ENCODE data around the gene VSIG10.

The VSIG10 gene

DNA sequence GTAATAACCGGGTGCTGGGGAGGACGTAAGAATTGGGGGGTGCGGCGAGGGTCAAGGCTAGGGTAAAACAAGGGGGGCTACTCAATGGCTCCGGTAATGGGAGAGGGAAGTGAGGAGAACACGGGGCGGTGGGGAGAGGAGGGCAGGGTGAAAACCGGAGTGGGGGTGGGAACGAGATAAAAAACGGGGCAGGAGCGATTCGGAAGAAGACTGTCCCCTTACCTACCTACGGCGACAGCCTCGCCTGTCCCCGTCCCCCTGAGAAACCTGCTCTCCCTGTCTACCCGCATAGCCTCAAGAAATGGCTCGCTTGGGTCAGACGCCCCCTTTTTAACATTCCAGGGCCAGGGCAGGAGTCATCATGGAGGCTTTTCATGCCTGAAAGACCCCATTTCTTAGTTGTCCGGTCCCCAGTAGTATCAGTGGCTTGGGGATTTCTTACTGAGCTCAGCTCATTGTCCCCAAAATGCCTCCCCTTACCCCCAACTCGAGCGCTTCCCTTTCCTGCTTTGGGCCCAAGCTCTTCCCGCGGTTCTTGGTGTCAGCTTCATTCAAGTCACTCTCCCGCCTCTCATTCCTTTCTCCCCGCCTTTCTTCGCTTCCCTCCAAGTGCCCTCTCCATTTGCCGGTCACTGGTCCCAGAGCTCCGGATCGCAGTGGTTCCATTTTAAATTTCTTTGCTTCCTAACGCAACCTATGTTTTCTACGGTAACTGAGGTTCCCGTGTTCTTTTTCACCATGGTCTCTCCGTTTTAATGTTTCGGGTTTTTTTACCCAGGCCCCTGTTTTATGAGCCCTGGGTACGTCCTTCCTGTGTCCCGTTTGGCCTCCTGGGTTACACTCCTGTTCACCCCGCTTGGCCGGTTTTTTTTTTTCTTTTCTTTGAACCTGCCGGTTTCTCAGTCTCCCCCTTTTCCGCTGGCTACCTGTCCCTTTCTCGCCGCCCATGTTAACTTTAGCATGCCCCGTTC lies 41.7 kb downstream of the VSIG10 start:
- DNase-seq (ENCODE audit: low read depth, low spot score), result no peak
- peak overlapping the region; percentile 94 for H3K27ac ChIP-seq

DNA sequence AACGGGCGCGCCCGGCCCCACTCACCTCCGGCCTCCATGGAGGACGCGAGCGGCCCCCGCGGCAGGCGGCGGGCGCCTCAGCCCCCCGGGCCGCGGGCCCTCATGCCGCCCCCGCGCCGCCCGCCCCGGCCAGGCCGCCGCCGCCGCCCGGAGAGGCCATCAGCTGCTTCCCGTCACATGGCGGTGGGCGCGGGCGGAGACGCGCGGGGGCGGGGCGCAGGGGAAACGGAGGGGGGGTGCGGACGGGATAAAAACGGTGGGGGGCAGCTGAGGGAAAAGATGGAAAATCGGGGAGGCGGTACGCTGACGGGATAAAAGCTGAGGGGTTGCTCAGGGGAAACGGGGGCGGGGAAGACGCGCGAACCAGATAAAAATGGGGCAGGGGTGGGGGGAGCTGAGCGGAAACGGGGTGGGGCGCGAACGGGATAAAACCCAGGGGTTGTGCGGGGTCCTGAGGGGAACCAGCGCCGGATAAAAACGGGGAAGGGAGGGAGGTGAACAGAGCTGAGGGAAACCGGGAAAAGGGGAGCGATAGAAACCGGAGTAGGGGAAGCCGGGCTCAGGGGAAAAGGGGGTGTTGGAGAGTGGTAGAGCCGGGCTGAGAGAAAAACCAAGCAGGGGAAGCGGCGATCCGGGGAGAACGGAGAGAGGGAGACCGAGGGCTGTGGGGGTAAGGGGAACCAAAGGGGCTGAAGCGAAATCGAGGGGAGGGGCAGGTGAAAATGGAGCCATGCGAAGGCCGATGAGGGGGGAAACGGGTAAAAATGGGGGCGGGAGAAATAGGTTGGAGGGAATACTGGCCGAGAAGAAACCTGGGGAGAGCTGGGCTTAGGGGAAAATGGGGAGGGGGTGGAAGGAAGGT lies 42.6 kb downstream of the VSIG10 start, which contains the start of gene WSB2:
Gene WSB2, minus strand, starts transcription at position 169 of the 862 bp plus-strand sequence. Its CDS starts 131 bp downstream, at position 38.
- H3K27ac ChIP-seq, result peak within 1 kb of the TSS; percentile 94
- no peak for DNase-seq (ENCODE audit: low read depth, low spot score)

DNA sequence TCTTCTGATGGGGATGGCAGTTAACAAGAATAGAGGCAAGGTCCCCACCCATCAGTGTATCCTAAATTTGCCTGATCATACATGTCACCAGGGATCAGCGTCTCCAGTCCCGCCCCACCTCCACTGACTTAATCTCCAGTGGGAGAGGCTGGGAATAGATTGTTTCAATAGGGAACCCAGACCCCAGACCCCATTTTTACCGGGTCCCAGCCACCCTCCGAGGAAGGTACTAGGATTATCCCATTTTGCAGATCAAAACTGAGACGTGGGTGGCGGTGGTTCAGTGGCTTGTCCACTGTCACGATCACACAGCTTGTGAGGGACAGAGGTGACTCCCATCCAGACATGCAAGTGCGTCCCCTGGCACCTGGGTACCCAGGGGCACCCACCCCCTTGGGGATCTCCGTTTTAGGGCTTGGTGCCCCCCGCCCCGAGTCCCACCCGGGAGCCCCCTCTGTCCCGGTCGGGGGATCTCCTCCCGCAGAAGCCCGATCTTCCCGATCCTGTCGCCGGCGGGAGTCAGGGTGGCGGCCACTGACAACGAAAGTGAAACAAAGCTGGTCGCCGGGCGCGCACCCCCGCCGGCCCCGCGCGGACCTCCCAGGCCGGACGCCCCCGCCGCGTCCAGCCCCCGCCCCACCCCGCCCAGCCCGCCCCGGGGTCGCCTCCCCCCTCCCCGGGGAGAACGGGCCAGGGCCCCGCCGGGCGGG lies 43.4 kb downstream of the VSIG10 start:
- no peak for DNase-seq (ENCODE audit: low read depth, low spot score)

DNA sequence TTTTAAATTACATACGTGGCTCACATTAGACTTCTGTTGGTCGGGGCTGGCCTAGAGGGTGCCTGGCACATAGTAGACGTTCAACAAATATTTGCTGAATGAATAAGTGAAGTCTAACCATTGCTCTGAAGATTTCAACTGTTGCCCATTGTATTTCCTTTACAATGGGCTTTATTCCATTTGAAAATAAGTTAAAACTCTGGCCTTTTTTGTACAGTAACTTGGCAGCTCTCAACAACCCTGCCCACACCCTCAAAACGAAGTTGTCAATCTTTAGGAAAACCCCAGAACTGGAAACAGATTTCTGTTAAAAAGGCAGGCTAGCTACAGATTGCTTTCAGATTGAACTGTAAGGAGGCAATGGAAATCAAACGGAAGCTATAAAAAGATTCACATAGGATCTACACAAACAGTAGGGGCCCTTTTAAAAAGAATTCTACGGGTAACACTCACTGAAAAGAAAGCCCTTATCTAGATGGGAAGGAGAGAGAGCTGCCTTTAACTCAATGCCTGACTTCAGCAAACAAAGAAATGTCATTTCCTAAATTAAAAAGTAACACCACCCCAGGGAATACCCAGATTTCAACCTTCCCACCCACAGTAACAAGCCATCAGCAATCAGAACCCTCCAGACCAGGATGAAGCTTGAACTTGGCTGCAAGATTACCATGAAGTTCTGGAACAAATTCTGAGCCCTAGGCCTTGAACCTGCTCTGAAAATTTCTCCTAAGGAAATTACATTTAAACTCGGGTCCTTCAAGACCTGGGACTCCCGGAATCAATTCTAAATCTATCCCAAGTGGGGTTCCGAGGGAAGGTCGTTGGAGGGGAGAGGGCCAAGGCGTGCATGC lies 44.2 kb downstream of the VSIG10 start:
- DNase-seq (ENCODE audit: low read depth, low spot score), result no peak
- peak overlapping the region; percentile 94 for H3K27ac ChIP-seq

More for the DNA sequence above, 43.4 kb downstream of the VSIG10 start:
- H3K27ac ChIP-seq, result peak overlapping the region; percentile 94

DNA sequence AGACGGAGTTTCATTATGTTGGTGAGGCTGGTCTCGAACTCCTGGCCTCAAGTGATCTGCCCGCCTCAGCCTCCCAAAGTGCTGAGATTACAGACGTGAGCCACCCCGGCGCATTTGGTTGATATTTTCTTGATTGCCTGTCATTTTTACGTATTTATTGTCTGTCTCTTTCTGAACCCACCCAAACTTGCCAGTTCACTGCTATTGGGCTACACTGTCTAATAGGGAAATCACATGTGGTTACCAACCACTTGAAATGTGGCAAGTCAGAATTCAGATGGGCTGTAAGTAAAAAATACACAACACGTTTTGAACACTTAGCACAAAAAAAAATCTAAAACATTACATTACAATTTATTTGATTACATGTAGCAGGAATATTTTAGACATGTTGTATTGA lies 44.9 kb downstream of the VSIG10 start:
- DNase-seq (ENCODE audit: low read depth, low spot score), result no peak
- H3K27ac ChIP-seq, result peak overlapping the region; percentile 94

DNA sequence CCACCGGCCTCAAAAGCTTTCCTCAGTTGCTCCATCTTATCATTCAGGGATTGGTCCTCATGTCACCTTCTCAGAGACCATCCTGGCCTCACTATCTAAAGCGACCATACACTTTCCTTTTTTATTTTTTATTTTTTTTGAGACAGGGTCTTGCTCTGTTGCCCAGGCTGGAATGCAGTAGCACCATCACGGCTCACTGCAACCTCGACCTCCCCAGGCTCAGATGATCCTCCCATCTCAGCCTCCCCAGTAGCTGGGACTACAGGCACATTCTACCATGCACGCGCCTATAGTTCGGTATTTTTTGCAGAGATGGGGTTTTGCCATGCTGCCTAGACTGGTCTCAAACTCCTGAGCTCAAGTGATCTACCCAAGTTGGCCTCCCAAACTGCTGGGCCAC lies 45.6 kb downstream of the VSIG10 start:
- no peak for DNase-seq (ENCODE audit: low read depth, low spot score)

DNA sequence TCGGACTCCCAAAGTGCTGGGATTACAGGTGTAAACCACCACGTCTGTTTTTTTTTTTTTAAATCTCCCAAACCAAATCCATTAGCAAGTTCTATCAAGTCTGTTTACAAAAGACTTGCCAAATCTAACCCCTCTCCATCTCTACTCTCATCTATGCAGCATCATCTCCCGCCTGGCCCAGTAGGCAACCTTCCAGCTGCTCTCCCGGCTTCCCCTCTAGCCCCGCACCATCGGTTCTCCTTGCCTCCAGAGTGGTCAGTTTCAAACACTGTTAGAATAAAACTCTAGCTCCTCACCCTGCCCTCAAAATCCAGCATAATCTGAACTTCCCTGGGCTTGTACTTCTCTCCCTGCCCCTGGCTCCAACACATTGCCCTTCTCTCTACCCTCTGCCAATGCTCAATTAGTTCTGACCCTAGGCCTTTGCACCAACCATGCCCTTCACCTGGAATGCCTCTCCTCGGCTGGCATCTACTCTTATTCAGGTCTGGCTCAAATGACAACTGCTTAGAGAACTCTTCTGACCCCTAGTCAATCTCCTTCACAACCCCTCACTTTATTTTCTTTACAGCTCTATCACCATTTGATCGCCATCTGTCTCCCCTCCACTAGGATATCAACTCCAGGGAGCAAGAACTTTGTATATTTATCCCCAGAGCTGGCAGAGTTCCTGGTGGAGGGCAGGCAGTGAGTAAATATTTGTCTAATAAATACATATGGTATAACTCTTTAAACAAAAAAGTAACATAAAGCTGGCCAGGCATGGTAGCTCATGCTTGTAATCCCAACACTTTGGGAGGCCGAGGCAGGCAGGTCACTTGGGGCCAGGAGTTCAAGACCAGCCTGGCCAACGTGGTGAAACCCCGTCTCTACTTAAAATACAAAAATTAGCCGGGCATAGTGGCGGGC lies 47.7 kb downstream of the VSIG10 start:
- no peak overlapping the region for H3K27ac ChIP-seq
- no peak for DNase-seq (ENCODE audit: low read depth, low spot score)

More for the DNA sequence above, 45.6 kb downstream of the VSIG10 start:
- no peak overlapping the region for H3K27ac ChIP-seq

DNA sequence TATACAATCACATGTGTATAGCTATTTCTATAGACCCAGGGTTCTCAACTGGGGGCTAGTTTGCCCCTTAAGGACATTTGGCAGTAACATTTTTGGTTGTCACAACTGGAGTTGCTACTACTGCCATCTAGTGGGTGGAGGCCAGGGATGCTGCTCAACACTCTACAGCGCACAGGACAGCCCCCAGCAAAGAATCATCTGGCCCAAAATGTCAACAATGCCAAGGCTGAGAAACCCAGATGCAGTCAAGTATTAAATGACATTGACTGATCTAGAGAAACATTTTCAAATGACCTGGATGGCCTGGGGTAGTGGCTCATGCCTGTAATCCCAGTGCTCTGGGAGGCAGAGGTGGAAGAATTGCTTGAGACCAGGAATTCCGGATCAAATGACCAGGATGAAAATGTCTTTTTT lies 48.7 kb downstream of the VSIG10 start:
- H3K27ac ChIP-seq, result no peak overlapping the region
- no peak for DNase-seq (ENCODE audit: low read depth, low spot score)

DNA sequence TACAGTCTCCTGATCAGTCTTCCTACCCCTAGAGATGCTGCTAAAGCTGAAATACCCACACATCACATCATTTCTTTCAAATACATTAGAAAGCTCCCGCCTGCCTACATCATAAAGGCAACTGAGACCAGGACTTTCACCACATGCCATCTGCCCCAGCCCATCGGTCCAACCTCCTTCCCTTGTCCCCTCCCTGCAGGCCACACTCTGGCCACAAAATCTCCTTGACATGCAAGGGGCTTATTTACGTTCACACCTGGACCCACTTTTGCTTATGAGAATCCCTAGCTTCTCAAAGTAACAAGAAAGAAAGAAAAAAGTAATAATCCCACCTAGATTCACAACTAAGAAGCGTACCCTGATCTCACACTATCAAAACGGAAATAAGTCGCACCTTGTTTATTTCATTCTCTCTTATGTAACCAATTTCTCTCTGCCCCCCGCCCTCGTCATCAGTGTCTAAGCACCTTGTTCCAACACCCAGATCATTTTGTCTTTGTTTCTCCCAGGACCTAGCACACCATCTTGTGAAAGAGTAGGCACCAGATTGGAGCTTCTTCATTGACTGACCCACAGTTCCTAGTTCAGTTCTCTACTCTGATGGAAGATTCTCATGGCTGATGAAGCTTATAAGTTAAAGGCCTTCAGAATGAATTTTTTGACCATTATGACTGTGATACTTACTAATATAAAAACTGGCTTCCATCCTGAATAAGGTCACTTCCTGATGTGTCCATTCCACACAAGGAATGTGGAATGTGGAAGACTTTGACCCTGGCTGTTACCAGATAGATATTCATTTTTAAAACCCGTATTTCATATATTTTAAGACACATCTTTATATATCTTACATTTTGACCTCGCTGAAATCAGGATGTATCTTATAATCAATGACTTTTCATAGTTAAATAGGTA lies 50.5 kb downstream of the VSIG10 start:
- peak overlapping the region; percentile 66 for H3K27ac ChIP-seq
- DNase-seq (ENCODE audit: low read depth, low spot score), result no peak

DNA sequence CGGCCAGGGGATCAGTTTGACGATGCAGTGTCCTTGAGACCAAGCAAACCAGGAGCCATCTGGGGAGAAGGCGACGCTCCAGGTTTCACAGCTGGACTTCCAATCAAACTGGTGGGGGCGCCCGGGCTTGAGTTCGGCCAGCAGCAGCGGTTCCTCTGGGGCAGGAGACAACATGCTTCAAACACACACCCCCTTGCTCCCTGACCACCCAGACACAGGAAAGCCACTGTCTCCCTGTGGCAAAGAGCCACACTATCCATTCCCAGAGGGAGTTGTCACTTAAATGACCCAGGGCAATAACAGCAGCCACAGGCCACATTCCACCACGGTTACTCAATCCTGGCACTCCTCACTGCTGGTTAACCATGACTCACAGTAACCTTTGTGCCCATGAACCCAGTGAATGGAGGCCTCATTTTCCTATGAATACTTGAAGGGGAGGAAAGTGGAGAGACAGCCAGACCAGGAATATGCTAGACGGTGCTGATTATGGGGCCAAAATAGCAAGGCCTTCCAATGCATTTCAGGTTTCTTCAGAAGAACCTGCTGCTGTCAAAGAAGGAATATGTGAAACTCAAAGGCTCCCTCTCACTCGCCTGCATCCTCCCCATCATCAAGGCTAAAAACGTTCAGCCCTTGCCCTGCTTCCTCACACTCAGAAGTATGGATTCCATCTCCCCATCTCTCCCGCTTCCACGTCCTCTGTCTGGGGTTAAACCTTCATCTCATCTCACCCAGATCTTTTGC lies 51.3 kb downstream of the VSIG10 start:
- DNase-seq (ENCODE audit: low read depth, low spot score), result peak; percentile 79
- H3K27ac ChIP-seq, result peak overlapping the region; percentile 66

DNA sequence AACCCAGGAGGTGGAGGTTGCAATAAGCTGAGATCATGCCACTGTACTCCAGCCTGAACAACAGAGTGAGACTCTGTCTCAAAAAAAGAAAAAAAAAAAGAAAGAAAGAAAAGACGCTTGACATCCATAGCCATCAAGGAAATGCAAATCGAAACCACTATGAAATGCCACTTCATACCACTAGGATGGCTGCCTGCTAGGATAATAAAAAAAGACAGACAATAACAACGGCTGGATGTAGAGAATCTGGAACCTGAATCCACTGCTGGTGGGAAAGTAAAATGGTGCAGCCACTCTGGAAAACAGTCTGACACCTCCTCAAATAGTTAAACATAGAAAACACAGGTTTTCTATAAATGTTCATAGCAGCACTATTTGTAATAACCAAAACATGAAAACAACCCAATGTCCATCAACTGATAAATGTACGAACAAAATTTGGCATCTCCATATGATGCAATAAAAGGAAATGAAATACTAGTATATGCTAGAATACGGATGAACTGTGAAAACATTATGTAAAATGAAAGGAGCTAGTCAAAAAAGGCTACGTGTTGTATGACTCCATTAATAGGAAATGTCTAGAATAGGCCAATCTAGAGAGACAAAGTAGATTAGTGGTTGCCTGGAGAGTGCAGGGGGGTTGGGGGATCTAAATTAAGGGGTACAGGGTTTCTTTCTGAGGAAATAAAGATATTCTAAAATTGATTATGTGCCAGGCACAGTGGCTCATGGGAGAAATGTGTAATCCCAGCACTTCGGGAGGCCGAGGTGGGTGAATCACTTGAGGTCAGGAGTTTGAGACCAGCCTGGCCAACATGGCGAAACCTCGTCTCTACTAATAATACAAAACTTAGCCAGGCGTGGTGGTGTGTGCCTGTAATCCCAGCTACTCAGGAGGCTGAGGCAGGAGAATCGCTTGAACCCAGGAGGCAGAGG lies 52.6 kb downstream of the VSIG10 start:
- DNase-seq (ENCODE audit: low read depth, low spot score), result no peak
- no peak overlapping the region for H3K27ac ChIP-seq

DNA sequence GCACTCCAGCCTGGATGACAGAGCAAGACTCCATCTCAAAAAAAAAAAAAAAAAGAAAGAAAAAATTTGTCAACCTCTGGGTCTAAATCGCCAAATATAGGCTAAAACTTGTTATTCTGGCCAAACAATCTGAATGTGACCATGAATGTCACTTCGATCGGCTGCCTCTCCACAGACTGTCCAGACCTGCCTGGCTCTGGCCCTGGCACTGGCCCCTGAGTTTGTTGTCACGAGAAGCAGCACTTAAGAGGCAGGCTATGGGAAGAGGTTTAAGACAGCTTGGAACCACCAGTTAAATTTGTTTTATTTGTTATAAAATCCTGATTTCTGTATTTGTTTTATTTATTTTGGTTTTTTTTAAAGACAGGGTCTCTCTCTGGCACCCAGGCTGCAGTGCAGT lies 57.4 kb downstream of the VSIG10 start:
- no peak overlapping the region for H3K27ac ChIP-seq
- no peak for DNase-seq (ENCODE audit: low read depth, low spot score)

DNA sequence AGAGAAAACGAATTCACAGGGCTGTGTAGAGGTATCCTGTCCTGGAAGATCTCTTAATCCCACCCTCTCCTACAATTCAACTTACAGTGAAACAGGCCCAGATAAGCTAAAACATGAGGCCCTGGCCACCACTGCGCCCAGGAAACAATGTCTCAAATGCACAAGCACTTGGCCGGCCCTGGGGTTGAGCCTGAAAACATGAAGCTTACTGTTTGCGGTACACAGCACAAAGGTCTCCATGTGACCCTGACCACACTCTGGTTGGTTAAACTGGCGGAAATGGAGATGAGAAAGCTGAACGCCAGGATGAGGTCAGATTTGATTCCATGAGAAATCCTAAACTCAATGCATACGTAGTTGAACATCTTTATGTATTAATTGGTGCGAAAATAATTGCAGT lies 59.2 kb downstream of the VSIG10 start:
- DNase-seq (ENCODE audit: low read depth, low spot score), result no peak

DNA sequence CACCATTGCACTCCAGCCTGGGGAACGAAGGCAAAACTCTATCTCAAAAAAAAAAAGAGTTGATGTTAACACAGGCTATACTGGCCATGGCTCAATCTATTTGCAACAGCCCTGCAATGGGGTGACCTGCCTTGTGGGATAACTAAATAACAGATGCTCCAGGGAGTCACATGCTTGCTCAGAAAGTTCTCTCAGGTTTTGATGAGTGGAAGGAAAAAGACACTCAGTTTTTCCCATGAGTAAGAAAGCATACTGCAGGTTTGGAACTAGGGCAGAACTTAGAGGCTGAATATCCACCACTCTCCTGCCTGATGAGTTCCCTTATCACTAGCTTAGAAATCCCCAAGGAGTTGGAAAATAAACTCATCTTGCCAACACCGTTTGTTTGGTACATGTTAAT lies 59.7 kb downstream of the VSIG10 start:
- no peak for DNase-seq (ENCODE audit: low read depth, low spot score)
- H3K27ac ChIP-seq, result no peak overlapping the region

More for the DNA sequence above, 59.2 kb downstream of the VSIG10 start:
- H3K27ac ChIP-seq, result no peak overlapping the region

DNA sequence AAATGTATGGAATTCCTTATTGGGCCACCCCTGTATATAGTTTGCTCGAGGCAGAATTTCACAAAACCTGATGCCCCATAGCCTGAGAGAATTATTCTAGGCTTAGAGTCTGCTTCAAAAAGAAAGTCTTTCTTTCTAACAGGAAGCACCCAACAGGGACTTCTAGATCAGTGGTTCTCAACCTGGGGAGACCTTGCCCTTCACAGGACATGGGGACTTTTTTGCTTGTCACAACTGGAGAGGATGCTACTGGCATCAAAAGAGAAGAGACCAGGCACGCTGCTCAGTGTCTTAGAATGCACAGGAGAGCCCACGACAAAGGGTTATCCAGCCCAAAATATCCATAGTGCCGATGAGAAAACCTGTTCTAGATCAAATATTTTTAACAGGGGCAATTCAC lies 61.7 kb downstream of the VSIG10 start:
- H3K27ac ChIP-seq, result no peak overlapping the region
- no peak for DNase-seq (ENCODE audit: low read depth, low spot score)

DNA sequence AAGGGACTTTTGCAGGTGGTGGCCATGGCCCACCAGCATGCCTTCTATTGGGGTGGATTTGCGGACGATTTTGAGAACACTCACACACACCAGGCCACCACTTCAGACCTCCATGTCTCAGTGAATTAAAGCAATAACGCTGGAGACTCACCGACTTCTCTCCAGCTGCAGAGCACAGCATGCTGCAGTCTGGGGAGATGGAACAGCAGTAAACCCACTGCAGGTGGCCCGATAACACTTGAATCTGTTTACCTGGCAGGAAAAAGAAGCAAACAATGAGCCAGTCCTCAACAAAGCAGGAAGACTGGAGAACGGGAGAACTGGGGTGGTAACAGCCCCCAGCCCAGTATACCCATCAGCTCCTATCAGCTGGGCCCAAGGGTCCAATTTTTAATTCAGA lies 65.7 kb downstream of the VSIG10 start:
- DNase-seq (ENCODE audit: low read depth, low spot score), result no peak
- no peak overlapping the region for H3K27ac ChIP-seq

All from epithelial cell of prostate (primary cell).